ENCODE measurements around the gene CCR5. TPM values are rescaled to one million over a fixed set of nuclear protein-coding genes. Genes with fewer than 3 reads are reported as not detected.

The CCR5 gene
- total and polyA plus RNA-seq, 11 donors = 0.13 to 12.7 (median 0.40) TPM

- intact Hi-C loops (cut with DNase I) = no loop called here
- TF ChIP-seq CTCF (IDR thresholded peaks at IDR 0.05) (no peak), POLR2A (IDR thresholded peaks at IDR 0.05) (no peak)
- DNase-seq (no peak), ATAC-seq (no peak)
- Histone ChIP-seq H3K4me3 (peak overlapping the region in 1 of 12 donors; percentile 49), H3K27ac (no peak overlapping the region), H3K4me1 (peaks cover 0 to 73% (median 0%) of the 10 kb centered on the region in 12 donors), H3K36me3 (no peaks in the 10 kb centered on the region), H3K27me3 (peaks cover 0 to 18% (median 0%) of the 10 kb centered on the region in 9 donors), H3K9me3 (no peaks in the 10 kb centered on the region)
- WGBS, 4 donors = 78 to 90% (median 87%) methylated on average over 4 of the region's 4 CpGs
Observed at GRCh38 chr3:46356909-46357308, 13.8 kb upstream of the CCR5 start.

- Histone ChIP-seq H3K9me3 (no peaks in the 10 kb centered on the region), H3K27ac (no peak overlapping the region), H3K36me3 (no peaks in the 10 kb centered on the region), H3K4me3 (peak overlapping the region in 1 of 12 donors; percentile 15), H3K27me3 (peaks cover 0 to 16% (median 0%) of the 10 kb centered on the region in 9 donors), H3K4me1 (peaks cover 0 to 62% (median 0%) of the 10 kb centered on the region in 12 donors)
- ATAC-seq (no peak), DNase-seq (no peak)
- TF ChIP-seq CTCF (IDR thresholded peaks at IDR 0.05) = no peak
- TF ChIP-seq POLR2A (IDR thresholded peaks at IDR 0.05) = no peak
- intact Hi-C loops (cut with DNase I) = no loop called here
- 78 to 88% (median 83%) methylated on average over 6 of the region's 6 CpGs for WGBS, 4 donors
Observed at GRCh38 chr3:46358466-46358865, 12.3 kb upstream of the CCR5 start.

GRCh38 chr3:46359733-46360493 is 10.8 kb upstream of the CCR5 start:
- 50 to 61% (median 60%) methylated on average over 11 of the region's 11 CpGs for WGBS, 4 donors
- Histone ChIP-seq H3K27me3 (peaks cover 0 to 7% (median 0%) of the 10 kb centered on the region in 9 donors), H3K27ac (peak overlapping the region in 2 of 12 donors; percentile 26 to 77), H3K9me3 (no peaks in the 10 kb centered on the region), H3K4me1 (peaks cover 0 to 62% (median 0%) of the 10 kb centered on the region in 12 donors), H3K4me3 (peak overlapping the region in 2 of 12 donors; percentile 17 to 19), H3K36me3 (no peaks in the 10 kb centered on the region)
- TF ChIP-seq POLR2A (IDR thresholded peaks at IDR 0.05) (no peak), CTCF (IDR thresholded peaks at IDR 0.05) (no peak)
- intact Hi-C loops (cut with DNase I) = loop anchor here in 1 of 10 donors (10.0 kb wide), 1 partner anchor 145 kb away; no protein-coding TSS in a partner anchor
- DNase-seq = no peak
- peak in 1 of 4 donors; percentile 38 for ATAC-seq

- no peak overlapping the region for H3K4me3 ChIP-seq
- no peak for TF ChIP-seq CTCF (IDR thresholded peaks at IDR 0.05)
- no peak for TF ChIP-seq POLR2A (IDR thresholded peaks at IDR 0.05)
- H3K9me3 ChIP-seq = no peaks in the 10 kb centered on the region
- peak overlapping the region in 1 of 12 donors; percentile 77 for H3K27ac ChIP-seq
- WGBS, 4 donors = 69 to 81% (median 74%) methylated on average over 6 of the region's 6 CpGs
- no peak for DNase-seq
- no peaks in the 10 kb centered on the region for H3K36me3 ChIP-seq
- H3K4me1 ChIP-seq = peaks cover 0 to 55% (median 0%) of the 10 kb centered on the region in 12 donors
- ATAC-seq = peak in 1 of 4 donors; percentile 22
- peaks cover 0 to 4% (median 0%) of the 10 kb centered on the region in 9 donors for H3K27me3 ChIP-seq
- intact Hi-C loops (cut with DNase I) = loop anchor here in 1 of 10 donors (10.0 kb wide), 1 partner anchor 146 kb away; no protein-coding TSS in a partner anchor
Observed at GRCh38 chr3:46360907-46361306, 9.8 kb upstream of the CCR5 start.
